Measurements from ENCODE around the gene TRPM5.

The TRPM5 gene

DNA sequence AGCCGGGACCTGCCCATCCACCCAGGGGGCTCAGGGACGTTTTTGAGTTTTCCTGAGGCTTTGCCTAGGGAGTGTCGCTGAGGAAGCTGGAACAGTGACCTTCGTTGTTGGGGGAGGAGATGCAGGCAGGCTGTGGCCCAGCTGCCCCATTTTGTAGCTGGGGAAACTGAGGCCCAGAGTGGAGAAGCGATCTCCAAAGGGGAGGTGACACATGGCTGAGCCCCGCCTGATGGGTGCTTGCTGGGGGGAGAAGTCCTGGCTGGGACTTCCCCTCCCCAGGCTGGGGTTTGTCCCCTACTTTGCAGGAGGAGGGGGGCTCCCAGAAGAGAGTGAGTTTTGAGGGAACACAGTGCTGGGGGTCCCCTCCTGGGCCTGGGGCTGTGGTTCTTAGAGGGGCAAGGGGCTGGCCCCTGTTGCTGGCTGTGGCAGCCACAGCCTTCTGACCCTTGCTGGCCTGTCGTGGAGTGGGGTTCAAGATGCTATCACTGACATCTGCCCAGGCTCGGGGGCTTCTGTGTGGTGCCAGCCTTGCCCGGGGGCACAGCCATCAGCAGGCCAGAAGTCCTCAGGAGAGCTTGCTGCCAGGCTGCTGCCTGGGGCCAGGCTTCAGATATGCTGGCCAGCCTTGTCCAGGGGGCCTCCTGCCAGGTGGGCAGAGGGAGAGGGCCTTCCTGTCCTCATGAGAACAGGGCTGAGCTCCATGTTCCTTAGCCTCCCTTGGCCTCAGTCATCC lies 21.9 kb upstream of the TRPM5 start:
- H3K27ac ChIP-seq = no peak overlapping the region
- H3K79me2 ChIP-seq (ENCODE audit: insufficient read depth, low read depth) = peaks cover 21% of the 10 kb centered on the region
- no peaks in the 10 kb centered on the region for H3K36me3 ChIP-seq (ENCODE audit: insufficient read depth)
- no peak overlapping the region for H2AFZ ChIP-seq (ENCODE audit: low read depth)
- no peaks in the 10 kb centered on the region for H4K20me1 ChIP-seq (ENCODE audit: insufficient read depth)
- TF ChIP-seq, protein P1, sequence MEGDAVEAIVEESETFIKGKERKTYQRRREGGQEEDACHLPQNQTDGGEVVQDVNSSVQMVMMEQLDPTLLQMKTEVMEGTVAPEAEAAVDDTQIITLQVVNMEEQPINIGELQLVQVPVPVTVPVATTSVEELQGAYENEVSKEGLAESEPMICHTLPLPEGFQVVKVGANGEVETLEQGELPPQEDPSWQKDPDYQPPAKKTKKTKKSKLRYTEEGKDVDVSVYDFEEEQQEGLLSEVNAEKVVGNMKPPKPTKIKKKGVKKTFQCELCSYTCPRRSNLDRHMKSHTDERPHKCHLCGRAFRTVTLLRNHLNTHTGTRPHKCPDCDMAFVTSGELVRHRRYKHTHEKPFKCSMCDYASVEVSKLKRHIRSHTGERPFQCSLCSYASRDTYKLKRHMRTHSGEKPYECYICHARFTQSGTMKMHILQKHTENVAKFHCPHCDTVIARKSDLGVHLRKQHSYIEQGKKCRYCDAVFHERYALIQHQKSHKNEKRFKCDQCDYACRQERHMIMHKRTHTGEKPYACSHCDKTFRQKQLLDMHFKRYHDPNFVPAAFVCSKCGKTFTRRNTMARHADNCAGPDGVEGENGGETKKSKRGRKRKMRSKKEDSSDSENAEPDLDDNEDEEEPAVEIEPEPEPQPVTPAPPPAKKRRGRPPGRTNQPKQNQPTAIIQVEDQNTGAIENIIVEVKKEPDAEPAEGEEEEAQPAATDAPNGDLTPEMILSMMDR (conservative IDR thresholded peaks at IDR 0.05; ENCODE audit: low read depth, low read length) = no peak
- peak overlapping the region; percentile 22; the same call in 1 of the 2 replicates for H3K9ac ChIP-seq
- peak overlapping the region; percentile 97 for H3K4me2 ChIP-seq
- no peaks in the 10 kb centered on the region for H3K27me3 ChIP-seq (ENCODE audit: insufficient read depth, low read depth)
- H3K4me3 ChIP-seq (IDR thresholded peaks at IDR 0.05; ENCODE audit: insufficient read depth, low read depth, low read length) = no peak overlapping the region
- H3K4me1 ChIP-seq (ENCODE audit: low read depth, poor library complexity, severe bottlenecking) = peaks cover 71% of the 10 kb centered on the region

DNA sequence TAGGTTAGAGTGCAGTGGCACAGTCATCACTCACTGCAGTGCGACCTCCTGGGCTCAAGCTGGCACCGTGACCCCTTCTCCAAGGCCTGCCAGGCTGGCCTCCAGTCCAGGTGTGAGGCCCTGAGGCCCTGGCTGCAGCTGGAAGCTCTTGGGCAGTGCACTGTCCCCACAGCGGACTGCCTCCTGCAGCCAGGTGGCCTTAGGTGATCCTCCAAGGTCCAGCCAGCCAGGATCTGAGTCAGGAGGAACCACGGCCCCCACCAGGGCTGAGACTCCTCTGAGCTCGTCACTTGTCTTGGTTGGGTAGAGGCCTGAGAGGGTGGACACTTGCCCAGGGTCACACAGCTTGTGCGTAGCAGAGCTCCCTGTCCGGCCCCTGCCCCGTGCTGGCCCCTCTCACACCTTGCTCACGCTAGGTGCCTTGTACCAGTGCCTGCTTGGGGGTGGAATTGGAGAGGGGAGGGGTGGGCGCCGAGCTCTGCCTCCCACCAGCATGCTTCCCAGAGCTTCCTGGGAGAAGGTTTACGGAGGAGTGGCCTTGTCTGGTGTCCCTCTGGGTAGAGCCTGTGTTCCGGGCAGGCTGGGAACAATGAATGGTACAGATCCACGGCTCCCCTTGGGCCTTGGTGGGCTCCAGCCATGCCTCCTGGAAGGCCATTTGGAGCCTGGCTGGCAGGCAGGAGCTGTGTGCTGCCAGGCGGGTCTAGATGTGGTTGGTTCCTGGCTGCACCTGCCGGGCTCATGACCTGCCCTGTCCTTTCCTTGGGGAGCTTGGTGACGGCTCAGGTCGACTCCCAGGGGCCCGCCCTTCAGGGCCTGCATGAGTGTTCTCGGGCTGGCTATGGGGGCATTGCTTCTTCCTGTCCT lies 21.1 kb upstream of the TRPM5 start:
- H2AFZ ChIP-seq (ENCODE audit: low read depth) = no peak overlapping the region
- H3K27ac ChIP-seq = no peak overlapping the region
- peaks cover 25% of the 10 kb centered on the region for H3K79me2 ChIP-seq (ENCODE audit: insufficient read depth, low read depth)
- H3K4me3 ChIP-seq (IDR thresholded peaks at IDR 0.05; ENCODE audit: insufficient read depth, low read depth, low read length) = no peak overlapping the region
- TF ChIP-seq, protein P1 (conservative IDR thresholded peaks at IDR 0.05; ENCODE audit: low read depth, low read length) = no peak
- no peak overlapping the region; the same call in 1 of the 2 replicates for H3K4me2 ChIP-seq
- H3K9ac ChIP-seq = no peak overlapping the region
- no peaks in the 10 kb centered on the region for H4K20me1 ChIP-seq (ENCODE audit: insufficient read depth)
- H3K36me3 ChIP-seq (ENCODE audit: insufficient read depth) = no peaks in the 10 kb centered on the region
- H3K27me3 ChIP-seq (ENCODE audit: insufficient read depth, low read depth) = no peaks in the 10 kb centered on the region
- peaks cover 79% of the 10 kb centered on the region for H3K4me1 ChIP-seq (ENCODE audit: low read depth, poor library complexity, severe bottlenecking)

DNA sequence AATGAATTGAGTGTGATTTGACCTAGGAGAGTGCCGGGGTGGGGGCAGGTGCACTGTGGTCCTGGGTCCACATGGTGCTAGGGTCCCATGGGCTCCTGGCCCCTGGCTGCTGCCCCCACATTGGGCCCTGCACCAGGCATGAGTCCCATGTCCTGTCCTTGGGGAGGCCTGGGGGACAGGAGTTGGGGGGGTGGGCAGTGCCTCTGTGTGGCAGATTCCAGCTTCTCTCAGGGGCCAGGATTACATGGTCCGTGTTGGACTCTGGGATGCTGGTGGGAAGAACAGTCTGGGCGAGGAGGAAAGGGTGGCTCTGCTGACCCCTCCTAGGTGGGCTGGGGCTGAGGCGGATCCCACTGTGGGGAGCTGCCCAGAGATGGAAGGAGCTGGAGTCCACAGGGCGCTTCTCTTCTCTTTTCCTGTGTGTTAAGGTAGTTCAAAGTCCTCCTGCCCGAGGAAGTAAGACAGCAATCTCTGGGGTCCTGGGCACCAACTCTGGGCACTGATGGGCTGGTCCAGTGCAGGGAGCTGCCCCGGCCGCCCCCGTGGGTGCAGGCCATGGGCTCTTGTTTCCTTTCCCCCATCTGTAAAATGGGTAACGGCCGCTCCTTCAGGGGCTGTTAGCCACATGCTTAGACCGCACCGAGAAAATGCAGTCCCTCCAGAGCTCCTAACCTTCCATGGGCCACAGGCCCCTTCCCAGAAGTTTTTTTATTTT lies 20.3 kb upstream of the TRPM5 start:
- Histone ChIP-seq H2AFZ (ENCODE audit: low read depth) (no peak overlapping the region), H3K36me3 (ENCODE audit: insufficient read depth) (no peaks in the 10 kb centered on the region), H3K27me3 (ENCODE audit: insufficient read depth, low read depth) (no peaks in the 10 kb centered on the region), H3K4me3 (IDR thresholded peaks at IDR 0.05; ENCODE audit: insufficient read depth, low read depth, low read length) (no peak overlapping the region), H3K9ac (no peak overlapping the region), H3K79me2 (ENCODE audit: insufficient read depth, low read depth) (peaks cover 25% of the 10 kb centered on the region), H3K27ac (no peak overlapping the region), H3K4me1 (ENCODE audit: low read depth, poor library complexity, severe bottlenecking) (peaks cover 84% of the 10 kb centered on the region), H4K20me1 (ENCODE audit: insufficient read depth) (no peaks in the 10 kb centered on the region), H3K4me2 (no peak overlapping the region; the same call in 1 of the 2 replicates)
- TF ChIP-seq, protein P1 (conservative IDR thresholded peaks at IDR 0.05; ENCODE audit: low read depth, low read length) = no peak

DNA sequence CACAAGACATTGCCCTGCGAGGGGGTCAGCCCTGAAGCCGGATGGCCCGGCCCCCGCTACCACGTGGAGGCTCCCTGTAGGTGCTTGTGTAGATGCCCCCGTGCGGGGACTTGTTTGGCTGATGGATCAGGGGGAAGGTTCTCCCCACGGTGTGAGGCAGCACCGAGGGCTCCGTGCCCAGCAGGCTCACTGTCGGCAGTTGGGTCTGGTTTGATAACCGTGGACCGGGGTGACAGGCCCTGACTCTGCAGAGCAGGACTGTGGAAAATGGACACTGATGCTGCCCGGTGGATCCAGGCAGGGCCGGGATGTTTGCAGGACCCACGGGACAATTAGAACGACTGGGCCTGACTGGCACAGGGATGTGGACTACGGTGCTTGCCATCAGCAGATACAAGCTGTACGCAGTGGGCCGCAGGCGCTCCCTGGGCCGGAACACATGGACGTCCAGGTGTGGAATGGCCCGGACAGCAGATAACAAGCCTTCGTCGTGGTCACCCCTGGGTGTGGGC lies 19.5 kb upstream of the TRPM5 start:
- peaks cover 25% of the 10 kb centered on the region for H3K79me2 ChIP-seq (ENCODE audit: insufficient read depth, low read depth)
- TF ChIP-seq, protein P1 (conservative IDR thresholded peaks at IDR 0.05; ENCODE audit: low read depth, low read length) = no peak
- peak overlapping the region; percentile 81 for H3K4me2 ChIP-seq
- H3K4me1 ChIP-seq (ENCODE audit: low read depth, poor library complexity, severe bottlenecking) = peaks cover 92% of the 10 kb centered on the region
- H2AFZ ChIP-seq (ENCODE audit: low read depth) = peak overlapping the region; percentile 30; the same call in 1 of the 2 replicates
- H3K27me3 ChIP-seq (ENCODE audit: insufficient read depth, low read depth) = no peaks in the 10 kb centered on the region
- H3K4me3 ChIP-seq (IDR thresholded peaks at IDR 0.05; ENCODE audit: insufficient read depth, low read depth, low read length) = no peak overlapping the region
- no peaks in the 10 kb centered on the region for H3K36me3 ChIP-seq (ENCODE audit: insufficient read depth)
- no peaks in the 10 kb centered on the region for H4K20me1 ChIP-seq (ENCODE audit: insufficient read depth)
- peak overlapping the region; percentile 32; the same call in 1 of the 2 replicates for H3K9ac ChIP-seq
- H3K27ac ChIP-seq = peak overlapping the region; percentile 88
